Peyer's patch (tissue), 4 donors: ENCODE data around the gene RRP15. TPM values are rescaled to one million over a fixed set of nuclear protein-coding genes. Genes with fewer than 3 reads are reported as not detected.

Experiments used
- DNase-seq, 3 donors: peaks; one replicate each; pipeline ENCODE4 v3.0.0-alpha.2; 2017 to 2019
- H3K27ac ChIP-seq, 4 donors: fragments of 200-600 bp; sonication (generic); one replicate each; pipeline ENCODE4 v1.5.1; 2016 to 2019
- H3K27me3 ChIP-seq, 2 donors: fragments of 200-600 bp; sonication (generic); one replicate each; pipeline ENCODE4 v1.5.1; 2019
- H3K36me3 ChIP-seq, 3 donors: fragments of 200-600 bp; sonication (generic); one replicate each; pipeline ENCODE4 v1.5.1; 2016 to 2019
- H3K4me1 ChIP-seq, 4 donors: fragments of 200-600 bp; sonication (generic); one replicate each; pipeline ENCODE4 v1.5.1; 2016 to 2019
- H3K4me3 ChIP-seq, 4 donors: fragments of 200-600 bp; sonication (generic); 1 replicate in 3 of 4; 2 replicates in 1 of 4; pipeline ENCODE4 v1.5.1; 2016 to 2019; ENCODE audit warnings: mild to moderate bottlenecking in 1 of 4
- H3K9me3 ChIP-seq, 4 donors: fragments of 200-600 bp; sonication (generic); one replicate each; pipeline ENCODE4 v1.5.1; 2016 to 2019; ENCODE audit warnings: mild to moderate bottlenecking in 1 of 4
- POLR2A ChIP-seq, 2 donors: fragments of 450-650 bp; IDR thresholded peaks; one replicate each; pipeline ENCODE4 v1.5.1; 2017; ENCODE audit warnings: antibody characterized with exemption in 2 of 2, mild to moderate bottlenecking in 2 of 2, moderate library complexity in 2 of 2
- total RNA-seq, 4 donors: library from RNA; depleted of rRNA; stranded (reverse); fragments of >200 nt; gene quantifications; one replicate each; pipeline ENCODE4 v1.1.0, GENCODE V29; 2016
- TF ChIP-seq, protein P1 (sequence below), 6 experiments: fragments of 450-650 bp in 4 of 6; fragments of 200-600 bp in 2 of 6; sonication (generic) in 1 of 6; IDR thresholded peaks; one replicate each; pipeline ENCODE4 v1.5.1; 2017 to 2019; ENCODE audit warnings: antibody characterized with exemption in 6 of 6, mild to moderate bottlenecking in 3 of 6, moderate library complexity in 1 of 6

Gene RRP15
- total RNA-seq, 4 donors from 2014 or later = 2.1 to 8.3 (median 2.5) TPM

DNA sequence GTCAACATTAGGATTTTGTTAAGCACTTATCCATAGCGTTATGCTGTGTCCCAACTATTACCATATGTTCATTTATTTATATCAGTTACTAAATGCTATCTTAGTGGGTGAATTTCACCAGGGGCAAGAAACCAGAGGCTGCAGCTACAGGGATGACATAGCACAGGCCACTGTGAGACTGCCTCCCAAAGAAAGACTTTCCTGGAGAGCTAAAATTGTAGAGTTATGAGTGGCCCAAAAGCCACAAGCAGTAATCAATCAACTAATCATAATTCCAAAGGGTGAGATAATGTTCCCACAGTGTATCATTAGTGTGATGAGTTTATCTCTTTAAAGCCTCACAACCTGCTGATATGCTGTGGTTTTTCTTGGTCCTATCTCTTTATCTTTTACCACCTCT is 56.2 kb downstream of the RRP15 start:
- no peak for DNase-seq
- Histone ChIP-seq H3K4me3 (no peak overlapping the region), H3K27ac (no peak overlapping the region), H3K27me3 (peaks cover 0 to 8% of the 10 kb centered on the region in 2 donors), H3K9me3 (no peaks in the 10 kb centered on the region), H3K4me1 (peaks cover 0 to 14% (median 0%) of the 10 kb centered on the region in 4 donors), H3K36me3 (no peaks in the 10 kb centered on the region)
- no peak for TF ChIP-seq POLR2A (IDR thresholded peaks at IDR 0.05)
- TF ChIP-seq, protein P1, sequence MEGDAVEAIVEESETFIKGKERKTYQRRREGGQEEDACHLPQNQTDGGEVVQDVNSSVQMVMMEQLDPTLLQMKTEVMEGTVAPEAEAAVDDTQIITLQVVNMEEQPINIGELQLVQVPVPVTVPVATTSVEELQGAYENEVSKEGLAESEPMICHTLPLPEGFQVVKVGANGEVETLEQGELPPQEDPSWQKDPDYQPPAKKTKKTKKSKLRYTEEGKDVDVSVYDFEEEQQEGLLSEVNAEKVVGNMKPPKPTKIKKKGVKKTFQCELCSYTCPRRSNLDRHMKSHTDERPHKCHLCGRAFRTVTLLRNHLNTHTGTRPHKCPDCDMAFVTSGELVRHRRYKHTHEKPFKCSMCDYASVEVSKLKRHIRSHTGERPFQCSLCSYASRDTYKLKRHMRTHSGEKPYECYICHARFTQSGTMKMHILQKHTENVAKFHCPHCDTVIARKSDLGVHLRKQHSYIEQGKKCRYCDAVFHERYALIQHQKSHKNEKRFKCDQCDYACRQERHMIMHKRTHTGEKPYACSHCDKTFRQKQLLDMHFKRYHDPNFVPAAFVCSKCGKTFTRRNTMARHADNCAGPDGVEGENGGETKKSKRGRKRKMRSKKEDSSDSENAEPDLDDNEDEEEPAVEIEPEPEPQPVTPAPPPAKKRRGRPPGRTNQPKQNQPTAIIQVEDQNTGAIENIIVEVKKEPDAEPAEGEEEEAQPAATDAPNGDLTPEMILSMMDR (IDR thresholded peaks at IDR 0.05) = no peak

GRCh38 chr1:218342091-218342490 is 57.0 kb downstream of the RRP15 start:
- H3K4me3 ChIP-seq = no peak overlapping the region
- H3K9me3 ChIP-seq = no peaks in the 10 kb centered on the region
- H3K27me3 ChIP-seq = peaks cover 0 to 8% of the 10 kb centered on the region in 2 donors
- peaks cover 0 to 14% (median under 1%) of the 10 kb centered on the region in 4 donors for H3K4me1 ChIP-seq
- H3K36me3 ChIP-seq = no peaks in the 10 kb centered on the region
- DNase-seq = no peak
- H3K27ac ChIP-seq = no peak overlapping the region
- TF ChIP-seq, protein P1 (IDR thresholded peaks at IDR 0.05) = no peak
- no peak for TF ChIP-seq POLR2A (IDR thresholded peaks at IDR 0.05)

GRCh38 chr1:218344814-218345672 is 60.0 kb downstream of the RRP15 start, which contains the start of gene TGFB2:
Gene TGFB2, plus strand, starts transcription at chr1:218345336. Its CDS starts 1,366 bp downstream, at chr1:218346702.
- peaks cover 0 to 8% of the 10 kb centered on the region in 2 donors for H3K27me3 ChIP-seq
- DNase-seq = peak in 2 of 3 donors; percentile 30 to 56
- peak within 1 kb of the TSS; percentile 40 to 66 (median 58) for H3K4me3 ChIP-seq

DNA sequence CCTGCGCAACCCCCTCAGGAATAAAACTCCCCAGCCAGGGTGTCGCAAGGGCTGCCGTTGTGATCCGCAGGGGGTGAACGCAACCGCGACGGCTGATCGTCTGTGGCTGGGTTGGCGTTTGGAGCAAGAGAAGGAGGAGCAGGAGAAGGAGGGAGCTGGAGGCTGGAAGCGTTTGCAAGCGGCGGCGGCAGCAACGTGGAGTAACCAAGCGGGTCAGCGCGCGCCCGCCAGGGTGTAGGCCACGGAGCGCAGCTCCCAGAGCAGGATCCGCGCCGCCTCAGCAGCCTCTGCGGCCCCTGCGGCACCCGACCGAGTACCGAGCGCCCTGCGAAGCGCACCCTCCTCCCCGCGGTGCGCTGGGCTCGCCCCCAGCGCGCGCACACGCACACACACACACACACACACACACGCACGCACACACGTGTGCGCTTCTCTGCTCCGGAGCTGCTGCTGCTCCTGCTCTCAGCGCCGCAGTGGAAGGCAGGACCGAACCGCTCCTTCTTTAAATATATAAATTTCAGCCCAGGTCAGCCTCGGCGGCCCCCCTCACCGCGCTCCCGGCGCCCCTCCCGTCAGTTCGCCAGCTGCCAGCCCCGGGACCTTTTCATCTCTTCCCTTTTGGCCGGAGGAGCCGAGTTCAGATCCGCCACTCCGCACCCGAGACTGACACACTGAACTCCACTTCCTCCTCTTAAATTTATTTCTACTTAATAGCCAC is 60.7 kb downstream of the RRP15 start:
- peak overlapping the region; percentile 40 to 66 (median 58) for H3K4me3 ChIP-seq

More at GRCh38 chr1:218344814-218345672, 60.0 kb downstream of the RRP15 start, which contains the start of gene TGFB2:
- peak within 1 kb of the TSS in 3 of 4 donors; percentile 60 to 80 (median 62) for H3K27ac ChIP-seq
- peaks cover 0 to 14% (median 2%) of the 10 kb centered on the region in 4 donors for H3K4me1 ChIP-seq
- TF ChIP-seq, protein P1 (IDR thresholded peaks at IDR 0.05) = no peak
- peak in 1 of 2 donors; percentile 30 for TF ChIP-seq POLR2A (IDR thresholded peaks at IDR 0.05)
- H3K36me3 ChIP-seq = no peaks in the 10 kb centered on the region
- H3K9me3 ChIP-seq = no peaks in the 10 kb centered on the region

More for the DNA sequence above, 60.7 kb downstream of the RRP15 start:
- peaks cover 0 to 8% of the 10 kb centered on the region in 2 donors for H3K27me3 ChIP-seq
- H3K27ac ChIP-seq = peak overlapping the region in 3 of 4 donors; percentile 60 to 80 (median 62)
- TF ChIP-seq POLR2A (IDR thresholded peaks at IDR 0.05) = no peak
- TF ChIP-seq, protein P1 (IDR thresholded peaks at IDR 0.05) = no peak
- DNase-seq = peak in 1 of 3 donors; percentile 63
- H3K4me1 ChIP-seq = peaks cover 0 to 14% (median 2%) of the 10 kb centered on the region in 4 donors
- H3K36me3 ChIP-seq = no peaks in the 10 kb centered on the region
- H3K9me3 ChIP-seq = no peaks in the 10 kb centered on the region
